ENCODE measurements around the gene HPSE2. TPM values are rescaled to one million over a fixed set of nuclear protein-coding genes. Genes with fewer than 3 reads are reported as not detected.
"Not testable (repeated sequence)": the region's sequence is repeated elsewhere in the genome, so short reads cannot be mapped to it uniquely, and the experiment has no call there.

Gene HPSE2
- total RNA-seq, 3 donors from 2014 or later, result 2.7 to 8.0 (median 5.9) TPM

DNA sequence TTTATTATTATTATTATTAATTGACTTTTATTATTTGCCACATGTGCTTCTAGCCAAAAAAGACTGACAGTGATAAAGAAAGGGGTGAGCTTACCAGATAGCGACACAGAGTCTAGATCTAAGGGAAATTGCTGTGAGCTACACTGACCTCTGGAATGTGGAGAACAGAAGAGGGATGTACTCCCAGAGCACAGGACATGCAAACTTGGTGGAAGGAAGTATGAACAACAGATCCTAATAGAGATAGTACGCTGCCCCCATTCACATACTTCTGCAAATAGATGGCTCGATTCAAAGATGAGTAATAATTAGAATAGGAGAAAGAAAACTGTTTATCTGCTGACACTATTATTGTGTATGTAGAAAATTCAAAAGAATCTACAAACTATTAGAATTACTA, 679.6 kb downstream of the HPSE2 start:
- no peaks in the 10 kb centered on the region for H3K27me3 ChIP-seq
- H3K27ac ChIP-seq, result no peak overlapping the region
- no peak for DNase-seq (ENCODE audit: low spot score in 2 of 2)
- TF ChIP-seq, protein P1, sequence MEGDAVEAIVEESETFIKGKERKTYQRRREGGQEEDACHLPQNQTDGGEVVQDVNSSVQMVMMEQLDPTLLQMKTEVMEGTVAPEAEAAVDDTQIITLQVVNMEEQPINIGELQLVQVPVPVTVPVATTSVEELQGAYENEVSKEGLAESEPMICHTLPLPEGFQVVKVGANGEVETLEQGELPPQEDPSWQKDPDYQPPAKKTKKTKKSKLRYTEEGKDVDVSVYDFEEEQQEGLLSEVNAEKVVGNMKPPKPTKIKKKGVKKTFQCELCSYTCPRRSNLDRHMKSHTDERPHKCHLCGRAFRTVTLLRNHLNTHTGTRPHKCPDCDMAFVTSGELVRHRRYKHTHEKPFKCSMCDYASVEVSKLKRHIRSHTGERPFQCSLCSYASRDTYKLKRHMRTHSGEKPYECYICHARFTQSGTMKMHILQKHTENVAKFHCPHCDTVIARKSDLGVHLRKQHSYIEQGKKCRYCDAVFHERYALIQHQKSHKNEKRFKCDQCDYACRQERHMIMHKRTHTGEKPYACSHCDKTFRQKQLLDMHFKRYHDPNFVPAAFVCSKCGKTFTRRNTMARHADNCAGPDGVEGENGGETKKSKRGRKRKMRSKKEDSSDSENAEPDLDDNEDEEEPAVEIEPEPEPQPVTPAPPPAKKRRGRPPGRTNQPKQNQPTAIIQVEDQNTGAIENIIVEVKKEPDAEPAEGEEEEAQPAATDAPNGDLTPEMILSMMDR (IDR thresholded peaks at IDR 0.05), result no peak
- TF ChIP-seq POLR2AphosphoS5 (IDR thresholded peaks at IDR 0.05) (no peak), POLR2A (IDR thresholded peaks at IDR 0.05) (no peak)
- no peaks in the 10 kb centered on the region for H3K4me1 ChIP-seq
- intact Hi-C loops (cut with DNase I; ENCODE audit: low total_unique reads), result no loop called here
- H3K36me3 ChIP-seq, result no peaks in the 10 kb centered on the region
- H3K9me3 ChIP-seq, result no peaks in the 10 kb centered on the region
- H3K4me3 ChIP-seq, result no peak overlapping the region

DNA sequence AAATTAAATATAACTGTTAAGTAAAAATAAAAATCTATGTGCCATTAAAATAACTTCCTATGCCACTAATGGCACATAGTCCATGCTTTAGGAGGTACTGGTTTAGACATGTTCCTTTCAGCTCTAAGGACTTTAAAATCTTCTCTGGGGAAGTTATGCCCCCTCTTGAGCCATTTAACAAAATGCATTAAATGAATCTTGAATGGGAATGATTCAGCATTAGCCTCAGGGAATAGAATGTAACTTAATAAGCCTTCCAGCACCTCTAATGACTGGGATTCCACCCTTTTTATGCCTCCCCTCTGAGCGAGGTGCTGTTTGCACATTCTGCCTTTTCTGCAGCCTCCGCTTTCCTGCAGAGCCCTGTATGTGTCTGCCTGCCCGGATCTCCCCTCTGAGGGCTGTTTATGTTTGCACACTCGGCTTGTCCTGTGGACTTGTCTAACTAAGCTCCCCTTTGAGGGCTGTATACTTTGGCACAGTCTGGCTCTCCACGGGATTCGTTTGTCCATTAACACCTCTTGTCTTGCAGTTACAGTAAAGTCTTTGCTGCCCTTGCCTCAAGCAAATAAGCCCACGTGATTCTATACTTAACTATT, 680.5 kb downstream of the HPSE2 start:
- no peaks in the 10 kb centered on the region for H3K9me3 ChIP-seq
- H3K4me3 ChIP-seq, result no peak overlapping the region
- TF ChIP-seq POLR2AphosphoS5 (IDR thresholded peaks at IDR 0.05) (no peak), POLR2A (IDR thresholded peaks at IDR 0.05) (no peak)
- TF ChIP-seq, protein P1 (IDR thresholded peaks at IDR 0.05), result no peak
- no peak for DNase-seq (ENCODE audit: low spot score in 2 of 2)
- H3K4me1 ChIP-seq, result no peaks in the 10 kb centered on the region
- H3K36me3 ChIP-seq, result no peaks in the 10 kb centered on the region
- no peaks in the 10 kb centered on the region for H3K27me3 ChIP-seq
- no peak overlapping the region for H3K27ac ChIP-seq
- intact Hi-C loops (cut with DNase I; ENCODE audit: low total_unique reads), result no loop called here

DNA sequence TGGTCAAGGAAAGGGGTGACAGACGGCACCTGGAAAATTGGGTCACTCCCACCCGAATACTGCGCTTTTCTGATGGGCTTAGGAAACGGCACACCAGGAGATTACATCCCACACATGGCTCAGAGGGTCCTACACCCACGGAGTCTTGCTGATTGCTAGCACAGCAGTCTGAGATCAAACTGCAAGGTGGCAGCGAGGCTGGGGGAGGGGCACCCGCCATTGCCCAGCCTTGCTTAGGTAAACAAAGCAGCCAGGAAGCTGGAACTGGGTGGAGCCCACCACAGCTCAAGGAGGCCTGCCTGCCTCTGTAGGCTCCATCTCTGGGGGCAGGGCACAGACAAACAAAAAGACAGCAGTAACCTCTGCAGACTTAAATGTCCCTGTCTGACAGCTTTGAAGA, 694.1 kb downstream of the HPSE2 start:
- H3K27me3 ChIP-seq; DNase-seq (ENCODE audit: low spot score in 2 of 2); H3K4me3 ChIP-seq; H3K9me3 ChIP-seq; intact Hi-C loops (cut with DNase I; ENCODE audit: low total_unique reads); H3K27ac ChIP-seq; H3K36me3 ChIP-seq; H3K4me1 ChIP-seq: not testable (repeated sequence)

DNA sequence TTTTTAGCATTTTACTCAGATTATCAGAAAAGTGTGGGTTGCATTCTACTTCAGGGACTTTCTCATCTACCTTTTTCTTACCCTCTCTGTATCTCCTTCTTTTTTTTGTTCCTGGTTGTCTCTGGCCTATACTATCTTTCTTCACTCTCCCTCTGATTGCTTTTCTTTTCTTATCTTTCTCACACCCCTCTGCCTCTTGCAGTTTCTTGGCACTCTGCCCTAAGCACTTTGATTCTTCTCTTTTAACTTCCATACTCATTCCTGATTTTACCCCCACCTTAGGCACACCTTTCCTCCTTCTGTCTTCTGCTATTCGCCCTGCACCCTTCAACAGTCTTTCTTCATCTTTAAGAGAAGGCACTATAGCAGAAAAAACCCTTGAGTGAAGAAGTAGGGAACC, 696.1 kb downstream of the HPSE2 start:
- DNase-seq (ENCODE audit: low spot score in 2 of 2), result no peak
- no peaks in the 10 kb centered on the region for H3K4me1 ChIP-seq
- H3K36me3 ChIP-seq, result no peaks in the 10 kb centered on the region
- intact Hi-C loops (cut with DNase I; ENCODE audit: low total_unique reads), result no loop called here
- no peaks in the 10 kb centered on the region for H3K27me3 ChIP-seq
- H3K9me3 ChIP-seq, result no peaks in the 10 kb centered on the region
- H3K27ac ChIP-seq, result no peak overlapping the region
- H3K4me3 ChIP-seq, result no peak overlapping the region
- TF ChIP-seq, protein P1 (IDR thresholded peaks at IDR 0.05), result no peak
- no peak for TF ChIP-seq POLR2AphosphoS5 (IDR thresholded peaks at IDR 0.05)
- no peak for TF ChIP-seq POLR2A (IDR thresholded peaks at IDR 0.05)

DNA sequence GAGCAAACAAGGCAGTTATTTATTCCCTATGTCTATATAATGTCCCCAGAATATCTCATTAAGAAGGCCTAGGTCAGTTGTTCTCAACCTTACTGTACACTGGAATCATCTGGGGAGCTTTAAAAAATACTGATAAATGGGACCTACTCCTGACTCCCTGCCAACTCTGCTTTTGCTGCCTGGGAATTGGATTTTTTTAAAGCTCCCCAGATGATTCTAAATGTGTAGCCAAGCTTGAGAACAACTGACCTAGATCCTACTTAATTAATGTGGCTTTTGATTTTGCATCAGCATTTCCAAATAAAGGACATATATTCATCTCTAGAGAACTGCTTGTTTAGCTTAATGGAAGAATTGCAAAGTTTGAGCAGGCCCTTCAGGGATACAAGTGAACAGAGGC, 697.2 kb downstream of the HPSE2 start:
- H3K27me3 ChIP-seq, result no peaks in the 10 kb centered on the region
- intact Hi-C loops (cut with DNase I; ENCODE audit: low total_unique reads), result no loop called here
- no peaks in the 10 kb centered on the region for H3K9me3 ChIP-seq
- no peak overlapping the region for H3K27ac ChIP-seq
- H3K36me3 ChIP-seq, result no peaks in the 10 kb centered on the region
- DNase-seq (ENCODE audit: low spot score in 2 of 2), result no peak
- H3K4me3 ChIP-seq, result no peak overlapping the region
- TF ChIP-seq POLR2A (IDR thresholded peaks at IDR 0.05) (no peak), POLR2AphosphoS5 (IDR thresholded peaks at IDR 0.05) (no peak)
- TF ChIP-seq, protein P1 (IDR thresholded peaks at IDR 0.05), result no peak
- no peaks in the 10 kb centered on the region for H3K4me1 ChIP-seq

DNA sequence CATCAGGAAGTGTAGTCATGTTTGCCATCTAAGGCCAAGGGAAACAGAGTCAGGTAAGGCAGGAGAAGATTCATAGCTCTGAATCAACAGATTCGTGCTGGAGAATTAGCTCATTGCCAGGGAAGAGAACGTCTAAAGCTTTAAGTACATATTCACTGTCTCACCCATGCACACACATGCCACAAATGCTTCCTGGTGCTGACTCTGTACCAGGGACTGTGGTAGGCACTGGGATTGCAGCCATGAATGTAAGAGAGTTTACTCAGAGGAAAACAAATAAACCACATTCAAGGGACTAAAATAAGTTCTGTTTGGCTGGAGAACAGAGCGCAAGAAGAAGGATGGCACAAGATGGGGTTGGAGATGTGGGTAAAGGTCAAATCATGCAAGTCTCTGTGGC, 699.1 kb downstream of the HPSE2 start:
- Histone ChIP-seq H3K9me3 (no peaks in the 10 kb centered on the region), H3K36me3 (no peaks in the 10 kb centered on the region), H3K27me3 (no peaks in the 10 kb centered on the region), H3K4me3 (no peak overlapping the region), H3K27ac (no peak overlapping the region), H3K4me1 (no peaks in the 10 kb centered on the region)
- intact Hi-C loops (cut with DNase I; ENCODE audit: low total_unique reads), result no loop called here
- peak in 1 of 2 donors; percentile 32 for DNase-seq (ENCODE audit: low spot score in 2 of 2)
- TF ChIP-seq POLR2AphosphoS5 (IDR thresholded peaks at IDR 0.05) (no peak), POLR2A (IDR thresholded peaks at IDR 0.05) (no peak)
- TF ChIP-seq, protein P1 (IDR thresholded peaks at IDR 0.05), result no peak
